Measurements from ENCODE around the gene YWHAQ. TPM values are rescaled to one million over a fixed set of nuclear protein-coding genes. Genes with fewer than 3 reads are reported as not detected.
"Not testable (repeated sequence)": the region's sequence is repeated elsewhere in the genome, so short reads cannot be mapped to it uniquely, and the experiment has no call there.

Gene YWHAQ
- total and polyA plus RNA-seq, 4 donors: 175 to 241 (median 204) TPM

DNA sequence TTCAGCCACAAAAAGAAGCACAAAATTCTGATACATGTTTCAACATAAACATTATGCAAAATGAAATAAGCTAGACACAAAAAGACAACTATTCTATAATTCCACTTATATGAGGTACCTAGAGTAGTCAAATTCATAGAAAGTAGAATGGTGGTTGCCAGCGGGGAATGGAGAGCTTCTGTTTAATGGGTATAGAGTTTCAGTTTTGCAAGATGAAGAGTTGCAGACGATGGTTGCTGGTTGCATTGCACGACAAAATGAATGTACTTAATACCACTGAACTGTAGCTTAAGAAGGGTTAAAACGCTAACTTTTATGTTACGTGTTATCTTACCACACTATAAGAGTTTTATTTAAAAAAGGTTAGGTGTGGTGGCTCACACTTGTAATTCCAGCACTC lies 13.5 kb downstream of the YWHAQ start:
- H3K4me1 ChIP-seq (ENCODE audit: control insufficient read depth in 1 of 2, insufficient read depth in 2 of 2, low read length in 2 of 2): peaks cover 0 to 10% of the 10 kb centered on the region in 2 donors
- ATAC-seq (ENCODE audit: low FRiP score) (no peak), DNase-seq (no peak)
- intact Hi-C loops (cut with DNase I): no loop called here
- H3K36me3 ChIP-seq (ENCODE audit: control insufficient read depth in 1 of 2, insufficient read depth in 2 of 2, low read length in 1 of 2): no peaks in the 10 kb centered on the region
- H3K4me3 ChIP-seq (ENCODE audit: low read length in 2 of 2): no peak overlapping the region
- 97 to 98% methylated on average over 5 of the region's 5 CpGs for WGBS, 2 donors
- no peaks in the 10 kb centered on the region for H3K9me3 ChIP-seq (ENCODE audit: control insufficient read depth, low read length)
- no peak overlapping the region for H3K27ac ChIP-seq (ENCODE audit: low read depth in 1 of 2, low read length in 2 of 2)
- H3K27me3 ChIP-seq (ENCODE audit: control insufficient read depth in 1 of 2, insufficient read depth in 2 of 2, low read length in 1 of 2): no peaks in the 10 kb centered on the region

DNA sequence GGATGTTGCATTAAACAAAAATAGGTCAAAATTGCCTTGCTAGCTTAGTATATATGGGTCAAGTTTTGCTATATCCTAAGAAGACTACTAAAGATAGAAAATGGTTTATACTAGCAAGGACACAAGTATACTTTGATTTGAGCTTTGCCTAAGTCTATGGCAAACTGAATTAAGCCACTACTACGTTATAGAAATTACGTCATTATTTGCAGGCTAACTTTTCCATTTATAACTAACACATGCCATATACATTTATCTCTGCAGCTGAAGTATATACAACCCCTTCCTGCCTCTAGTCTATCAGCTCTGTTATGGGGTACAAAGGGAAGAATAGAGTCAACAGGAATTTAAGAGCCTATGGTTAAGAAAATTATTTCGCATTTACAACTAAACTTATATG lies 16.2 kb downstream of the YWHAQ start:
- Histone ChIP-seq H3K36me3 (ENCODE audit: control insufficient read depth in 1 of 2, insufficient read depth in 2 of 2, low read length in 1 of 2) (no peaks in the 10 kb centered on the region), H3K27me3 (ENCODE audit: control insufficient read depth in 1 of 2, insufficient read depth in 2 of 2, low read length in 1 of 2) (no peaks in the 10 kb centered on the region), H3K4me1 (ENCODE audit: control insufficient read depth in 1 of 2, insufficient read depth in 2 of 2, low read length in 2 of 2) (peaks cover 0 to 16% of the 10 kb centered on the region in 2 donors), H3K27ac (ENCODE audit: low read depth in 1 of 2, low read length in 2 of 2) (no peak overlapping the region), H3K4me3 (ENCODE audit: low read length in 2 of 2) (no peak overlapping the region), H3K9me3 (ENCODE audit: control insufficient read depth, low read length) (no peaks in the 10 kb centered on the region)
- no peak for DNase-seq
- no peak for ATAC-seq (ENCODE audit: low FRiP score)
- intact Hi-C loops (cut with DNase I): loop anchor here in 1 of 2 donors (5.0 kb wide), 1 partner anchor 67 kb away; no protein-coding TSS in a partner anchor
- WGBS, 2 donors: 64 to 68% methylated on average over 3 of the region's 3 CpGs

DNA sequence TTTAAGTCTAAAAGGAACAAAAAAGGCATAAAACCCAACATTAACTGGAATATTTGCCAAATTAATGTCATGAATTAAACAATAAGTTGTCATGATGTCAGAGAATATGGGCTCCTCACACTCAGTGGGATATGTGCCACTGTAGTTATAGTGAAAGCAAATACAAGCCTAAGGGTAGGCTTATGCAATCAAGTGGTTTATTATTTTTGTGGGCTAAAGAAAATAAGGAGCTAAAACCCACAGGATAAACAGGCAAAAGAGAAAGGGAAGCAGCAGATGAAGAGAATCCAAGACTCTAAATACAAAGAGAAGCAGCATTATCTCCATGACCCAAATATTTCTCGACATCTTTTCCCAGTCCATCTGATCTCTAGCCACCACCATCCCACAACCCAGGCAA lies 17.5 kb downstream of the YWHAQ start:
- Histone ChIP-seq H3K4me3 (ENCODE audit: low read length in 2 of 2) (no peak overlapping the region), H3K27ac (ENCODE audit: low read depth in 1 of 2, low read length in 2 of 2) (no peak overlapping the region), H3K36me3 (ENCODE audit: control insufficient read depth in 1 of 2, insufficient read depth in 2 of 2, low read length in 1 of 2) (no peaks in the 10 kb centered on the region), H3K4me1 (ENCODE audit: control insufficient read depth in 1 of 2, insufficient read depth in 2 of 2, low read length in 2 of 2) (peaks cover 0 to 16% of the 10 kb centered on the region in 2 donors), H3K27me3 (ENCODE audit: control insufficient read depth in 1 of 2, insufficient read depth in 2 of 2, low read length in 1 of 2) (no peaks in the 10 kb centered on the region), H3K9me3 (ENCODE audit: control insufficient read depth, low read length) (no peaks in the 10 kb centered on the region)
- DNase-seq: no peak
- whole genome bisulfite sequencing, 2 donors: 67 to 73% methylated on average over 1 of the region's 1 CpG
- no peak for ATAC-seq (ENCODE audit: low FRiP score)
- intact Hi-C loops (cut with DNase I): loop anchor here in 1 of 2 donors (5.0 kb wide), 1 partner anchor 66 kb away; no protein-coding TSS in a partner anchor

DNA sequence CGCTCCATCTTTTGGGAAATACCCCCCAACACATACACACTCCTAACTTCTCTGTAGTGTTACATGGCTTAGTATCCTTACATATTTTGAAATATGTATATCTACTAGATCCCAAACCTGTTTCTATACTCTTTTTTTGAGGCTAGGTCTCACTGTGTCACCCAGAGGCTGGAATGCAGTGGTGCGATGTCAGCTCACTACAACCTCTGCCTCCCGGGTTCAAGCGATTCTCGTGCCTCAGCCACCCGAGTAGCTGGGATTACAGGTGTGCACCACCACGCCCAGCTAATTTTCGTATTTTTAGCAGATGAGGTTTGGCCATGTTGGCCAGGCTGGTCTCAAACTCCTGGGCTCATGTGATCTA lies 19.3 kb downstream of the YWHAQ start:
- peaks cover 0 to 16% of the 10 kb centered on the region in 2 donors for H3K4me1 ChIP-seq (ENCODE audit: control insufficient read depth in 1 of 2, insufficient read depth in 2 of 2, low read length in 2 of 2)
- H3K27ac ChIP-seq (ENCODE audit: low read depth in 1 of 2, low read length in 2 of 2): not testable (repeated sequence)

DNA sequence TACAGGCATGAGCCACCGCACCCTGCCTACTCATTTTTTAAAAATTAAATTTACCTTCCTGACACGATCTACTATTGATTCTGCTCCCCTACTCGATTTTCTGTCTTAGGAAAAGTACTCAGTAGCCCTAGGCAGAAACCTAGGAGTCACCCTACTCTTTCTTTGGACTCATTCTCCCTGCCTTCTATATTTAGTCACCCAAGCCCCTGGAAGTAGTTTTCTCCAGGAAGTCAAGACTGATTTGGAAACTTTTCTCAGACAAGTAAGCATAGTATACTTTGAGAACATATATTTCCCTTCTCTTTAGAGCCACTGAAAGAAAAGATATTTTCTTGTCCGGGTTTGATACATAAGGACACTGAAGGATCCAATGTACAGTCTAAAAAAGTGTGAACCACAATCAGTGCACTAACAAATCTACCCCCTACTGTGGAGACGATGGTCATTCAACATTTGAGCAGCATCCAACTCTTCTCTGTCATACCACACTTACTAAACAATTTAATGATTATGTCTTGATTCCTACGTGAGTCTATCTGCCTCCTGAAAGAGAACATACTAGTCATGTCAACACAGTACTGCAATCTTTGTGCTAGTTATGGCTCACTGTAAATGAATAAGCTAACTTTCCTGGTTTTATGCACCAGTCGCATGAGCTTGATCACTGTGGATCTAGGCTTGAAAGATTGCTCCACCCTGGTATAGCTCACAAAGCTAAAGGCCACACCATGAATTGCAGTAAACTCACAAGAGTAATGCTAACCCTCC lies 19.8 kb downstream of the YWHAQ start:
- Histone ChIP-seq H3K27me3 (ENCODE audit: control insufficient read depth in 1 of 2, insufficient read depth in 2 of 2, low read length in 1 of 2) (no peaks in the 10 kb centered on the region), H3K4me3 (ENCODE audit: low read length in 2 of 2) (no peak overlapping the region), H3K36me3 (ENCODE audit: control insufficient read depth in 1 of 2, insufficient read depth in 2 of 2, low read length in 1 of 2) (no peaks in the 10 kb centered on the region), H3K27ac (ENCODE audit: low read depth in 1 of 2, low read length in 2 of 2) (no peak overlapping the region), H3K4me1 (ENCODE audit: control insufficient read depth in 1 of 2, insufficient read depth in 2 of 2, low read length in 2 of 2) (peaks cover 0 to 16% of the 10 kb centered on the region in 2 donors), H3K9me3 (ENCODE audit: control insufficient read depth, low read length) (no peaks in the 10 kb centered on the region)
- ATAC-seq (ENCODE audit: low FRiP score) (no peak), DNase-seq (no peak)
- intact Hi-C loops (cut with DNase I): loop anchor here in 1 of 2 donors (5.0 kb wide), 1 partner anchor 64 kb away; no protein-coding TSS in a partner anchor
- WGBS, 2 donors: 53% methylated on average over 7 of the region's 7 CpGs

More for the DNA sequence above, 19.3 kb downstream of the YWHAQ start:
- H3K4me3 ChIP-seq (ENCODE audit: low read length in 2 of 2); H3K27me3 ChIP-seq (ENCODE audit: control insufficient read depth in 1 of 2, insufficient read depth in 2 of 2, low read length in 1 of 2); ATAC-seq (ENCODE audit: low FRiP score); H3K36me3 ChIP-seq (ENCODE audit: control insufficient read depth in 1 of 2, insufficient read depth in 2 of 2, low read length in 1 of 2); H3K9me3 ChIP-seq (ENCODE audit: control insufficient read depth, low read length); DNase-seq: not testable (repeated sequence)
- intact Hi-C loops (cut with DNase I): loop anchor here in 1 of 2 donors (5.0 kb wide), 1 partner anchor 64 kb away; no protein-coding TSS in a partner anchor
- 95 to 96% methylated on average over 8 of the region's 8 CpGs for WGBS, 2 donors

DNA sequence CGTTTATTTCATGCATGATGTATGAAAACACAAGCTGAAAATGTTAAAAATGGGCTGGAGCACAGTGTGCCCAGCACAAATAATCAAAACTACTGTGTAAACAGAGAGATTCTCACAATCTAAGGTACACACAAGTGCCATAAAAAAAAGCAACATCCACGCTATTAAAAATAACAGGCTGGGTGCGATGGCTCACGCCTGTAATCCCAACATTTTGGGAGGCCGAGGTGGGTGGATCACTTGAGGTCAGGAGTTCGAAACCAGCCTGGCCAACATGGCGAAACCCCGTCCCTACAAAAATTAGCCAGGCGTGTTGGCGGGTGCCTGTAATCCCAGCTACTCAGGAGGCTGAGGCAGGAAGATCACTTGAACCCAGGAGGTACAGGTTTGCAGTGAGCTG lies 22.3 kb downstream of the YWHAQ start:
- intact Hi-C loops (cut with DNase I): loop anchor here in 1 of 2 donors (2.0 kb wide), 1 partner anchor 22 kb away; the partner anchor contains the start of gene YWHAQ
- 48 to 49% methylated on average over 10 of the region's 10 CpGs for WGBS, 2 donors
- not testable (repeated sequence) for ATAC-seq (ENCODE audit: low FRiP score); H3K4me1 ChIP-seq (ENCODE audit: control insufficient read depth in 1 of 2, insufficient read depth in 2 of 2, low read length in 2 of 2); DNase-seq; H3K9me3 ChIP-seq (ENCODE audit: control insufficient read depth, low read length); H3K27me3 ChIP-seq (ENCODE audit: control insufficient read depth in 1 of 2, insufficient read depth in 2 of 2, low read length in 1 of 2); H3K36me3 ChIP-seq (ENCODE audit: control insufficient read depth in 1 of 2, insufficient read depth in 2 of 2, low read length in 1 of 2)
- Histone ChIP-seq H3K4me3 (ENCODE audit: low read length in 2 of 2) (peak overlapping the region in 1 of 2 donors; percentile 36), H3K27ac (ENCODE audit: low read depth in 1 of 2, low read length in 2 of 2) (peak overlapping the region; percentile 67 to 77)

DNA sequence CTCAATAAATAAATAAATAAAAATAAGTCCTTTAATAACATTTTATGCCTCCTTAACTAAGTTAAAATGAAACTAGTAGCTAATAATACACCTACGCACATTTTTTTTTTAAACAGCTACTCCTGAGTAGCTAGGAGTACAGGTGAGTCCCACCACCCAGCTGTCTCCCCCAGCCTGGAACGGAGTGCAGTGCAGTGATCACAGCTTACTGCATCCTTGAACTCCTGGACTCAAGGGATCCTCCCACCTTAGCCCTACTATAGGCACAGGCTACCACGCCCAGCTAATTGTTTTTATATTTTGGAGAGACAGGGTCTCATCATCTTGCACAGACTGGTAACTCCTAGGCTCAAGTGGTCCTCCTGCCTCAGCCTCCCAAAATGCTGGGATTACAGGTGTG lies 28.4 kb downstream of the YWHAQ start:
- Histone ChIP-seq H3K27me3 (ENCODE audit: control insufficient read depth in 1 of 2, insufficient read depth in 2 of 2, low read length in 1 of 2) (no peaks in the 10 kb centered on the region), H3K36me3 (ENCODE audit: control insufficient read depth in 1 of 2, insufficient read depth in 2 of 2, low read length in 1 of 2) (peaks cover 0 to 4% of the 10 kb centered on the region in 2 donors), H3K4me1 (ENCODE audit: control insufficient read depth in 1 of 2, insufficient read depth in 2 of 2, low read length in 2 of 2) (no peaks in the 10 kb centered on the region), H3K9me3 (ENCODE audit: control insufficient read depth, low read length) (no peaks in the 10 kb centered on the region), H3K4me3 (ENCODE audit: low read length in 2 of 2) (no peak overlapping the region), H3K27ac (ENCODE audit: low read depth in 1 of 2, low read length in 2 of 2) (no peak overlapping the region)
- ATAC-seq (ENCODE audit: low FRiP score) (no peak), DNase-seq (no peak)
- WGBS, 2 donors: 95 to 97% methylated on average over 3 of the region's 3 CpGs
- intact Hi-C loops (cut with DNase I): no loop called here

DNA sequence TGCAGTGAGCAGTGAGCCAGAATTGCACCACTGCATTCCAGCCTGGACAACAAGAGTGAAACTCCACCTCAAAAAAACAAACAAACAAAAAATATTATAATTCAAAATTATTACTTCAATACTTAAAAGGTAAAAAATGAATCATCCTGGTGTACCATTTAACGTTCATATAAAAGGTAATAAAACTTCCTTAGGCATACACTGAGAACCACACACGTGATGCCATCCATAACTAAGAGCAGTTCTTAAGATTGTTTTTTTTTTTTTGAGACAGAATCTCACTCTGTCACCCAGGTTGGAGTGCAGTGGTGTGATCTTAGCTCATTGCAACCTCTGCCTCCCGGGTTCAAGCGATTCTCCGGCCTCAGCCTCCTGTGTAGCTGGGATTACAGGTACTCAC lies 29.4 kb downstream of the YWHAQ start:
- intact Hi-C loops (cut with DNase I): no loop called here
- no peak for ATAC-seq (ENCODE audit: low FRiP score)
- DNase-seq: no peak
- 96 to 97% methylated on average over 5 of the region's 5 CpGs for WGBS, 2 donors
- Histone ChIP-seq H3K27me3 (ENCODE audit: control insufficient read depth in 1 of 2, insufficient read depth in 2 of 2, low read length in 1 of 2) (no peaks in the 10 kb centered on the region), H3K4me3 (ENCODE audit: low read length in 2 of 2) (no peak overlapping the region), H3K4me1 (ENCODE audit: control insufficient read depth in 1 of 2, insufficient read depth in 2 of 2, low read length in 2 of 2) (no peaks in the 10 kb centered on the region), H3K27ac (ENCODE audit: low read depth in 1 of 2, low read length in 2 of 2) (no peak overlapping the region), H3K9me3 (ENCODE audit: control insufficient read depth, low read length) (no peaks in the 10 kb centered on the region), H3K36me3 (ENCODE audit: control insufficient read depth in 1 of 2, insufficient read depth in 2 of 2, low read length in 1 of 2) (peaks cover 0 to 4% of the 10 kb centered on the region in 2 donors)

DNA sequence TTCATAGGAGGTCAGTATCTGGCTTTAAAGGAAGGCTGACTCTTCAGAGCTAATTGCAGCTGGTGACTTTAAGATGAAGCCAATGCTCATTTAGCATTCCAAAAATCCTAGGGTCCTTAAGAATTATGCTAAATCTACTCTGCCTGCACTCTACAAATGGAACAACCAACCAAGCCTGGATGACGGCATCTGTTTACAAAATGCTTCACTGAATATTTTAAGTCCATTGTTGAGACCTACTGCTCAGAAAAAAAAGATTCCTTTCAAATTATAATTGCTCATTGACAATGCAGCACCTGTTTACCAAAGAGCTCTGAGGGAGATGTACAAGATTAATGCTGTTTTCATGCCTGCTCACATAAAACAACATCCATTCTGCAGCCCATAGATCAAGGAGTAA lies 31.4 kb downstream of the YWHAQ start:
- Histone ChIP-seq H3K27me3 (ENCODE audit: control insufficient read depth in 1 of 2, insufficient read depth in 2 of 2, low read length in 1 of 2) (no peaks in the 10 kb centered on the region), H3K27ac (ENCODE audit: low read depth in 1 of 2, low read length in 2 of 2) (no peak overlapping the region), H3K4me3 (ENCODE audit: low read length in 2 of 2) (no peak overlapping the region), H3K9me3 (ENCODE audit: control insufficient read depth, low read length) (no peaks in the 10 kb centered on the region), H3K4me1 (ENCODE audit: control insufficient read depth in 1 of 2, insufficient read depth in 2 of 2, low read length in 2 of 2) (peaks cover 0 to 2% of the 10 kb centered on the region in 2 donors), H3K36me3 (ENCODE audit: control insufficient read depth in 1 of 2, insufficient read depth in 2 of 2, low read length in 1 of 2) (peaks cover 0 to 4% of the 10 kb centered on the region in 2 donors)
- ATAC-seq (ENCODE audit: low FRiP score) (no peak), DNase-seq (no peak)
- intact Hi-C loops (cut with DNase I): loop anchor here in 1 of 2 donors (5.0 kb wide), 1 partner anchor 42 kb away; the partner anchor contains the start of gene ADAM17
- 97 to 99% methylated on average over 1 of the region's 1 CpG for WGBS, 2 donors

All from aorta (tissue), 5 donors.